Measurements from ENCODE around the gene ERC2.

DNA sequence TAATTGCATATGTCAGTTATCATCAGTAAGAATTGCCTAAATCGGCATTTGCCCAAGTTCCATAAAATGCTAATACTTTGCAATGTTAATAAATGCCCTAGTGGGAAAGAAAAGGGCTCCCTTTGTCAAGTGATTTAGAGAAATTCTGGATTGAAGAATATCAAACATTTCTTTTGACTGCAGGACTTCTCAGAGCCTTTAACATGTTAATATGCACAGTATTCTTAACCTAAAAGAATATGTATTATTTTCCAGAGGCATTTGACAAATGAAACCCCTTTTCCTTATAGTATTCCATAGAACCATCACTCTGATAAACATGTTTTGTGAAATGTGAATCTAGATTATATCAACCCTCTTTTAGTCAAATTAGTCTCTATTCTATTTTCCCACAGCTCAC lies 529.0 kb downstream of the ERC2 start:
- TF ChIP-seq, protein P1, sequence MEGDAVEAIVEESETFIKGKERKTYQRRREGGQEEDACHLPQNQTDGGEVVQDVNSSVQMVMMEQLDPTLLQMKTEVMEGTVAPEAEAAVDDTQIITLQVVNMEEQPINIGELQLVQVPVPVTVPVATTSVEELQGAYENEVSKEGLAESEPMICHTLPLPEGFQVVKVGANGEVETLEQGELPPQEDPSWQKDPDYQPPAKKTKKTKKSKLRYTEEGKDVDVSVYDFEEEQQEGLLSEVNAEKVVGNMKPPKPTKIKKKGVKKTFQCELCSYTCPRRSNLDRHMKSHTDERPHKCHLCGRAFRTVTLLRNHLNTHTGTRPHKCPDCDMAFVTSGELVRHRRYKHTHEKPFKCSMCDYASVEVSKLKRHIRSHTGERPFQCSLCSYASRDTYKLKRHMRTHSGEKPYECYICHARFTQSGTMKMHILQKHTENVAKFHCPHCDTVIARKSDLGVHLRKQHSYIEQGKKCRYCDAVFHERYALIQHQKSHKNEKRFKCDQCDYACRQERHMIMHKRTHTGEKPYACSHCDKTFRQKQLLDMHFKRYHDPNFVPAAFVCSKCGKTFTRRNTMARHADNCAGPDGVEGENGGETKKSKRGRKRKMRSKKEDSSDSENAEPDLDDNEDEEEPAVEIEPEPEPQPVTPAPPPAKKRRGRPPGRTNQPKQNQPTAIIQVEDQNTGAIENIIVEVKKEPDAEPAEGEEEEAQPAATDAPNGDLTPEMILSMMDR (conservative IDR thresholded peaks at IDR 0.05; ENCODE audit: low read length): no peak
- TF ChIP-seq EZH2phosphoT487 (IDR thresholded peaks at IDR 0.05; ENCODE audit: borderline replicate concordance, low read depth, low read length): no peak

Measured in OCI-LY7 (cell line).